T-cell (primary cell): ENCODE data around the gene STARD13. TPM values are rescaled to one million over a fixed set of nuclear protein-coding genes. Genes with fewer than 3 reads are reported as not detected.

ENCODE experiments used
- ATAC-seq, 4 experiments: fragments of 200-7000 bp in 3 of 4; fragments of 150-1000 bp in 1 of 4; cut with Tn5 transposase; replicated peaks in 1 of 4; 1 replicate in 3 of 4; 2 replicates in 1 of 4; pipeline ENCODE4 v1.10.0; 2021; ENCODE audit warnings: moderate library complexity in 3 of 4, mild to moderate bottlenecking in 2 of 4, moderate number of reproducible peaks in 1 of 4
- CTCF ChIA-PET, 2 donors: fragments of 300-600 bp; sonication (Branson Sonifier 250); formaldehyde crosslinking; loops; one replicate each; lab custom pipeline; 2022; ENCODE audit warnings: antibody characterized with exemption in 2 of 2; lab: Charles Lee
- POLR2A ChIA-PET, 2 donors: fragments of 300-600 bp; sonication (Branson Sonifier 250); formaldehyde crosslinking; loops; one replicate each; lab custom pipeline; 2022; ENCODE audit warnings: antibody characterized with exemption in 2 of 2; lab: Charles Lee
- DNase-seq, 35 experiments: peaks; one replicate each; pipeline versions ENCODE4 v3.0.0 to v3.0.0-alpha.2; 2013 to 2023
- H3K27ac ChIP-seq: one replicate; pipeline ENCODE4 v1.5.1; 2013; ENCODE audit warnings: low read length
- H3K27me3 ChIP-seq, 2 experiments: replicated peaks in 1 of 2; 1 replicate in 1 of 2; 2 replicates in 1 of 2; pipeline versions ENCODE4 v1.6.1 to v1.7.0; 2013; ENCODE audit warnings: low read length in 1 of 2, mixed read lengths in 1 of 2; ENCODE audit not compliant: control insufficient read depth in 2 of 2, insufficient read depth in 2 of 2; ENCODE audit errors: extremely low read depth in 1 of 2
- H3K36me3 ChIP-seq, 2 donors: 1 replicate in 1 of 2; 2 replicates in 1 of 2; pipeline versions ENCODE4 v1.6.1 to v1.7.0; 2013; ENCODE audit warnings: low read length in 1 of 2; ENCODE audit not compliant: control insufficient read depth in 2 of 2, insufficient read depth in 1 of 2; ENCODE audit errors: extremely low read depth in 1 of 2
- H3K4me1 ChIP-seq, 2 experiments: 1 replicate in 1 of 2; 2 replicates in 1 of 2; pipeline versions ENCODE4 v1.6.1 to v1.7.0; 2013; ENCODE audit warnings: low read length in 2 of 2, mixed read lengths in 1 of 2; ENCODE audit not compliant: insufficient read depth in 2 of 2, control insufficient read depth in 1 of 2; ENCODE audit errors: extremely low read depth in 1 of 2
- H3K4me3 ChIP-seq, 2 donors: 1 replicate in 1 of 2; 2 replicates in 1 of 2; pipeline versions ENCODE4 v1.5.1 to v1.7.0; 2013; ENCODE audit warnings: mild to moderate bottlenecking in 2 of 2, low read length in 1 of 2, moderate library complexity in 1 of 2; ENCODE audit not compliant: control insufficient read depth in 1 of 2; ENCODE audit errors: extremely low read depth in 1 of 2
- H3K9me3 ChIP-seq: 2 replicates; pipeline ENCODE4 v1.7.0; 2013
- H3K27ac Mint-ChIP-seq, 2 donors: one replicate each; pipeline ENCODE4 v1.8.0; 2020 to 2021; ENCODE audit warnings: mild to moderate bottlenecking in 2 of 2, mixed read lengths in 2 of 2
- H3K27me3 Mint-ChIP-seq, 2 donors: one replicate each; pipeline ENCODE4 v1.8.0; 2021 to 2022; ENCODE audit warnings: mixed read lengths in 2 of 2
- H3K36me3 Mint-ChIP-seq: one replicate; pipeline ENCODE4 v1.8.0; 2021; ENCODE audit warnings: mixed read lengths
- H3K4me1 Mint-ChIP-seq, 3 donors: one replicate each; pipeline ENCODE4 v1.8.0; 2020 to 2022; ENCODE audit warnings: mixed read lengths in 3 of 3, mild to moderate bottlenecking in 1 of 3
- H3K4me3 Mint-ChIP-seq, 3 donors: one replicate each; pipeline ENCODE4 v1.8.0; 2020 to 2022; ENCODE audit warnings: mild to moderate bottlenecking in 3 of 3, mixed read lengths in 3 of 3, moderate library complexity in 3 of 3
- H3K9me3 Mint-ChIP-seq, 3 donors: one replicate each; pipeline ENCODE4 v1.8.0; 2020 to 2022; ENCODE audit warnings: mixed read lengths in 3 of 3
- WGBS: methylation state at CpG from one replicate; pipeline ENCODE4 v1.1.5; 2013; ENCODE audit warnings: missing lambda C conversion rate; ENCODE audit not compliant: insufficient coverage; 5-methylcytosine and 5-hydroxymethylcytosine counted together
- total RNA-seq, 35 experiments: library from RNA in 6 of 35; stranded (reverse) in 6 of 35; fragments of 120-200 nt in 1 of 35; gene quantifications; one replicate each; pipeline versions ENCODE4 v1.2.1 to v1.2.4 and lab custom pipeline; 2013 to 2026

The STARD13 gene
- total RNA-seq, 5 donors from 2014 or later (not counting 1 experiment from before 2014, with no cell fraction given): 0.39 to 0.53 (median 0.44) TPM; not detected in 2

DNA sequence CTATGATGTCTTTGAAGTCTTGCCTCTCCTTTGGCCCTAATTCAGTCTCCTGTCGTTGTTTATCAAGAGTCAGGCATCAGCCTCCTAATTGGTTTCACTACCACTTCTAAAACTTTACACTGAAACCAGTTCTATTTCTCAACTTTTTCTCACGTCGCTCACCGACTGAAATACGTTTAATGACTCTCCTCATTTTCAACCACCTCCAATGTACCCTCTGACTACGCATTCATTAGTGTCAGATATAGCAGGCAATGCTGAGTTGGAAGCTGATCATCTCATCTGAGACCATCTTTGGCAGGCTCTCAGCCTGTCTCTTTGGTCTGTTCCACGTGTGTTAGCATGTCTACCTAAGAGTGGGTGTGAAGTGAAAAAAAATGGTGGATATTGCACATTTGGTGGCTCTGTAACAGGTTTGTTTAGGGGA lies 141.2 kb downstream of the STARD13 start:
- Mint-ChIP-seq H3K9me3 (no peaks in the 10 kb centered on the region), H3K4me3 (no peak overlapping the region), H3K27me3 (peaks cover 6% of the 10 kb centered on the region in 2 donors), H3K27ac (no peak overlapping the region), H3K4me1 (no peaks in the 10 kb centered on the region), H3K36me3 (no peaks in the 10 kb centered on the region)
- no peak for DNase-seq
- no peaks in the 10 kb centered on the region for H3K4me1 ChIP-seq
- H3K4me3 ChIP-seq: no peak overlapping the region
- 63% methylated on average over 1 of the region's 7 CpGs for WGBS
- H3K9me3 ChIP-seq: no peaks in the 10 kb centered on the region
- no peaks in the 10 kb centered on the region for H3K27me3 ChIP-seq
- POLR2A ChIA-PET: no interaction called here
- CTCF ChIA-PET: no interaction called here
- ATAC-seq: no peak
- no peak overlapping the region for H3K27ac ChIP-seq
- no peaks in the 10 kb centered on the region for H3K36me3 ChIP-seq

DNA sequence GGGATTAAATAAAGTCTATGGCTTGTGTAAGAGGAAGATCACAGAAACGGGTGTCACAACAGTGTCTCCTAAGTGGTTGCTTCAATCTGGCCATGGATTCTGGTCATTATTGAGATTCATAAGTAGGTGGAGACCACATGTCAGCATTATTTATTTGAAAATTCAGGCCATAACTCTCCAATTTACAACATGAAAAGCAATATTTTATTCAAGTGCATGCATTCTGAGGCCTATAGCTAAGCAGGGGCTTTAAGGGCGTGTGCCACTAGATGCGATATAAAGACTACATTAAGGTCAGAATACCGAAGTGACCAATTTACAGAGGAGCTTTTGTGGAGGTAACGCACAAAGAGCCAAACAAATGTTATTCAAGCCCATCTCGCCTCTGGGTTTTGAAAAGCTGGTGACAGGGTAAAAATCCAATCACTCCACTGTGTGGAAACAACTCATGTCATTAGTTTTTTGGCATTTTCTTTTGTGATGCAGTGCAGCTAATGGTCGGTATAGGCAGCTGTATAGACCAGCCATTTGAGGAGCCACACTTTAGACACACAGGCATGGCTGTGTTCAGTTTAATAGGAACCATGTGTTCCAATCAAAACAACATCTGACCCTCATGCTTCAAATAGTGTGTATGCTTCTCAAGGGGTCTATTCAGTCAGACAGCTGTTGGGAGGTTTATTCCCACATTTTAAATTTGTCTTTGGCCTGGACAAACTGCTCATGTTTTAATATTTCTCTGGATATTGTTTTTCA lies 145.6 kb downstream of the STARD13 start:
- H3K4me1 Mint-ChIP-seq: no peaks in the 10 kb centered on the region
- no peaks in the 10 kb centered on the region for H3K9me3 Mint-ChIP-seq
- H3K27ac ChIP-seq: no peak overlapping the region
- ChIA-PET POLR2A (no interaction called here), CTCF (interaction anchor here in 1 of 2 donors (0.7 kb wide), 1 partner anchor 14 kb away, joined by 3 read pairs; no protein-coding TSS in a partner anchor)
- H3K4me3 Mint-ChIP-seq: no peak overlapping the region
- H3K9me3 ChIP-seq: no peaks in the 10 kb centered on the region
- H3K27ac Mint-ChIP-seq: no peak overlapping the region
- H3K4me1 ChIP-seq: no peaks in the 10 kb centered on the region
- no peaks in the 10 kb centered on the region for H3K36me3 Mint-ChIP-seq
- peaks cover 0 to 6% of the 10 kb centered on the region in 2 donors for H3K27me3 Mint-ChIP-seq
- no peak for ATAC-seq
- WGBS: 96% methylated on average over 4 of the region's 7 CpGs
- no peak overlapping the region for H3K4me3 ChIP-seq
- H3K36me3 ChIP-seq: no peaks in the 10 kb centered on the region
- H3K27me3 ChIP-seq: no peaks in the 10 kb centered on the region
- DNase-seq: no peak

DNA sequence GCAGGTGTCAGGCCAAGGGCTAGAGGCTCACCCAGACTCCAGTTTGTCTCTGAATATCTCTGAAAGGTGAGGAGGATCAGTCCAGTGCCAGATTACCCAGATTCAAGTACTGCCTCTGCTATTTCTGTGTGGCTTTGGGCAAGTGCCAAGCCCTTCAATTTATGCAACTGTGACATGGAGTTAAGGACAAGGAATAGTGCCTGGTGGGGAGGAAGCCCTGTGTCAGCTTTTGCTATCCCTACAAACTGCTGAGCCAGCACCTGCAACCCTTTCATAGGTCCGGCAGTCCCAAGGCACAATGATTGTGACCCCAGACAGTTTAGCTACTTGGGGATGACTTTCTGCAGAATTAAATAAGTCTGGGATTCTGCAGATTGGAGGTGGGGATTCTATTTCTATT lies 146.4 kb downstream of the STARD13 start:
- Mint-ChIP-seq H3K4me1 (no peaks in the 10 kb centered on the region), H3K9me3 (no peaks in the 10 kb centered on the region), H3K27me3 (peaks cover 0 to 3% of the 10 kb centered on the region in 2 donors), H3K27ac (no peak overlapping the region), H3K4me3 (no peak overlapping the region), H3K36me3 (no peaks in the 10 kb centered on the region)
- 100% methylated on average over 1 of the region's 1 CpG for WGBS
- Histone ChIP-seq H3K9me3 (no peaks in the 10 kb centered on the region), H3K27ac (no peak overlapping the region), H3K4me1 (no peaks in the 10 kb centered on the region), H3K36me3 (no peaks in the 10 kb centered on the region), H3K27me3 (no peaks in the 10 kb centered on the region), H3K4me3 (no peak overlapping the region)
- ChIA-PET CTCF (no interaction called here), POLR2A (no interaction called here)
- DNase-seq (no peak), ATAC-seq (no peak)

DNA sequence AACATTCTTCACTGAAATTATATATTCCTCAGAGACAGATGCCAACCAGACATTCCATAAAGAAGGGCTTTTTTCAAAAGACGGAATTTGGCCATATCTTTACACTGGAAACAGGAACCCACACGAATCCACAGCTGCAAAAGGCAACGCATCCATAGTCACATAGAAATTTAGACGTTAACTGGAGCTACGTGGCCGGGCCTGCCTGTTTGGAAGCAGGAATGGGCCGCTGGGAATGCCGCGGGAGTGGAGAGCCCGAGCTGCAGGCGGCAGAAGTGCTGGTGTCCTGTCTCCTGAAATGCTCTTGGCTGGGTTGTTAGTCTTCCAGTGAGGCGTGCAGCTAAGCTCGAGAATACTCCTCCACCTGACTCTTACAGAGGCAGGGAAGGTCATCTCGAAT lies 147.1 kb downstream of the STARD13 start:
- no peaks in the 10 kb centered on the region for H3K27me3 ChIP-seq
- 94% methylated on average over 9 of the region's 14 CpGs for WGBS
- Mint-ChIP-seq H3K4me1 (no peaks in the 10 kb centered on the region), H3K9me3 (no peaks in the 10 kb centered on the region), H3K36me3 (no peaks in the 10 kb centered on the region), H3K27me3 (peaks cover 0 to 3% of the 10 kb centered on the region in 2 donors), H3K27ac (no peak overlapping the region), H3K4me3 (no peak overlapping the region)
- CTCF ChIA-PET: interaction anchor here in 1 of 2 donors (0.7 kb wide), 1 partner anchor 228 kb away, joined by 4 read pairs; no protein-coding TSS in a partner anchor
- no peak for DNase-seq
- POLR2A ChIA-PET: no interaction called here
- H3K36me3 ChIP-seq: no peaks in the 10 kb centered on the region
- no peak overlapping the region for H3K4me3 ChIP-seq
- no peaks in the 10 kb centered on the region for H3K9me3 ChIP-seq
- no peaks in the 10 kb centered on the region for H3K4me1 ChIP-seq
- H3K27ac ChIP-seq: no peak overlapping the region
- no peak for ATAC-seq

DNA sequence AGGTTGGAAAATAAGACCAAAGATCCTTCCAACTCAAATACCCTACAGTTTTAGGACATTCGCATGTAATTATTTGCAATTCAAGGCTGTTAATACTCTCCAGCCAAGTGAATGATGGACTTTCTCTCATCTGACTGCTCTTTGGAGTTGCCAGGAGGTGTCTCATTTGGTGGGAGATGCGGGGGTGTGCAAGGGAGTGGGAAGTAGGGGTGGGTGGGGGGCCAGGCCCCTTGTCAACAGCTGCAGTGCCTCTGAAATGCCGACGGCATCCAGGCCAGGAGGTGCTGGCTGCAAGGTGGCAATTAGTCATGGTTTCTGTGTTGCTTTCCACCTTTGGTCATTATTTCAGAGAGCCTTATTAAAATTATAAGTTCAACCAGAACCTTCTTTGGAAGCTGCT lies 147.8 kb downstream of the STARD13 start:
- ChIA-PET CTCF (interaction anchor here in 1 of 2 donors (0.7 kb wide), 1 partner anchor 229 kb away, joined by 4 read pairs; no protein-coding TSS in a partner anchor), POLR2A (no interaction called here)
- Mint-ChIP-seq H3K36me3 (no peaks in the 10 kb centered on the region), H3K4me1 (no peaks in the 10 kb centered on the region), H3K27ac (no peak overlapping the region), H3K27me3 (no peaks in the 10 kb centered on the region), H3K9me3 (no peaks in the 10 kb centered on the region), H3K4me3 (no peak overlapping the region)
- Histone ChIP-seq H3K27me3 (no peaks in the 10 kb centered on the region), H3K27ac (no peak overlapping the region), H3K36me3 (no peaks in the 10 kb centered on the region), H3K4me3 (no peak overlapping the region), H3K4me1 (no peaks in the 10 kb centered on the region), H3K9me3 (no peaks in the 10 kb centered on the region)
- DNase-seq: no peak
- no peak for ATAC-seq
- 88% methylated on average over 3 of the region's 4 CpGs for WGBS

DNA sequence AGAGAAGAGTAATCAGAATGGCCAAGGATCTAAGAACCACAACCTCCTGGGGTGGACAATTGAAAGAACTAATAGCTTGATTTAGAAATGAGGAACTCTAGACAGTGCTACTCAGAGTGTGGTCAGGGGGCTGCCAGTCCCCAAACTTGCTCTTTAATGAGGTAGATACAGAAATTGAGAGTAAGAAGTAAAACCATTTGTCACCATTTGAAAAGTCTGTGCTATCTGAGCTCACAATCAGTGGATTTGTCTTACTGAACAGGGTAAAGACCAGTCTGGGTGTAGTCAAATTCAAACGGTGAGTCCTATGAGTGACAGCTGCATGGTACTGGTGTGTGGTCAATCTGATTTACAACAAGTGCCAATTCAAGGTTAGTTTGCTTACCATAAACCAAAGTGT lies 150.5 kb downstream of the STARD13 start:
- CTCF ChIA-PET: interaction anchor here in 1 of 2 donors (0.5 kb wide), 1 partner anchor 179 kb away, joined by 3 read pairs; no protein-coding TSS in a partner anchor
- no peak overlapping the region for H3K4me3 Mint-ChIP-seq
- no peaks in the 10 kb centered on the region for H3K4me1 Mint-ChIP-seq
- no peaks in the 10 kb centered on the region for H3K9me3 Mint-ChIP-seq
- no CpG with 5 or more reads among the region's 1 CpG for WGBS
- Histone ChIP-seq H3K27me3 (no peaks in the 10 kb centered on the region), H3K4me3 (no peak overlapping the region), H3K9me3 (no peaks in the 10 kb centered on the region), H3K27ac (no peak overlapping the region), H3K36me3 (no peaks in the 10 kb centered on the region), H3K4me1 (no peaks in the 10 kb centered on the region)
- DNase-seq (no peak), ATAC-seq (no peak)
- no peaks in the 10 kb centered on the region for H3K36me3 Mint-ChIP-seq
- H3K27ac Mint-ChIP-seq: no peak overlapping the region
- POLR2A ChIA-PET: interaction anchor here in 1 of 2 donors (0.7 kb wide), 1 partner anchor 42 kb away, joined by 3 read pairs; no protein-coding TSS in a partner anchor
- peaks cover 3% of the 10 kb centered on the region in 2 donors for H3K27me3 Mint-ChIP-seq
